Right atrium auricular region (tissue), 2 donors: Measurements from ENCODE around the gene NSF. TPM values are rescaled to one million over a fixed set of nuclear protein-coding genes. Genes with fewer than 3 reads are reported as not detected.
"Not testable (repeated sequence)": the region's sequence is repeated elsewhere in the genome, so short reads cannot be mapped to it uniquely, and the experiment has no call there.

Source experiments
- DNase-seq: peaks from one replicate; pipeline ENCODE4 v3.0.0-alpha.2; 2019; ENCODE audit warnings: low spot score
- H3K27ac ChIP-seq, 2 donors: fragments of 200-600 bp; sonication (generic); 1 replicate in 1 of 2; 2 replicates in 1 of 2; pipeline ENCODE4 v1.5.1; 2016 to 2019
- H3K27me3 ChIP-seq, 2 donors: fragments of 200-600 bp; sonication (generic); one replicate each; pipeline versions ENCODE4 v1.5.1 to v1.6.0; 2017 to 2019
- H3K36me3 ChIP-seq: fragments of 200-600 bp; sonication (generic); one replicate; pipeline ENCODE4 v1.5.1; 2016
- H3K4me1 ChIP-seq, 2 donors: fragments of 200-600 bp; sonication (generic); one replicate each; pipeline versions ENCODE4 v1.5.1 to v1.6.0; 2017 to 2019
- H3K4me3 ChIP-seq, 2 donors: fragments of 200-600 bp; sonication (generic); 1 replicate in 1 of 2; 2 replicates in 1 of 2; pipeline ENCODE4 v1.5.1; 2017 to 2019; ENCODE audit warnings: mild to moderate bottlenecking in 1 of 2, moderate library complexity in 1 of 2
- H3K9me3 ChIP-seq, 2 donors: fragments of 200-600 bp; sonication (generic); one replicate each; pipeline ENCODE4 v1.5.1; 2019
- total RNA-seq, 2 donors: library from RNA; depleted of rRNA; stranded (reverse); fragments of >200 nt; gene quantifications; one replicate each; pipeline ENCODE4 v1.1.0, GENCODE V29; 2016

NSF gene
- total RNA-seq, 2 donors from 2014 or later = 13.1 to 17.8 TPM

DNA sequence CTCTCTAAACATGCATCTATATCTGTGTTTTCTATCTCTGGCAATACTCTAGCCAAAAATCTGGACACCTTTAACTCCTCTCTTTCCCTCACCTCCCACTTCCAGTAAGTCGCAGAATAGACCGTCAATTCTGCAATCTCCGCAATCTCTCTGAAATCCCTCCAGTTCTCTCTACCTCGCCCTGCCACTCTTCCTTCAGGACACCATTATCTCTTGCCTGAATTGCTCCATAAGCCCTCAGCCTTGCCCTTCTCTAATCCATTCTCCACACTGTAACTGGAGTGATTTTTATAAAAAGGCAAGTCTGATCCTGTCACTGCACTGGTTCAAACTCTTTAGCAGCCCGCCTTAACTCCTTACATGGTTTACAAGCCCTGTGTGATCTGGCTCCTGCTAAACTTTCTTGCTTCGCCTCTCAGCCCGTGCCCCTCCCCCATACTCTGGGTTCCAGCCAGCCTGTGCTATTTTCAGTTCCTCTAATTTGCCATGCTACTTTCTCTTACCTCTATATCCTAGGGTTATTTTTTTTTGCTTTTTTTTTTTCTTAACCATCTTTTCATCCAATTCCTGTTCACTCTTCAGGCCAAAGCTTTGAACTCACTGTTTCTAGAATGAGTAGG is 61.7 kb downstream of the NSF start:
- not testable (repeated sequence) for H3K4me1 ChIP-seq, DNase-seq, H3K9me3 ChIP-seq, H3K4me3 ChIP-seq, H3K27me3 ChIP-seq, H3K27ac ChIP-seq, H3K36me3 ChIP-seq

DNA sequence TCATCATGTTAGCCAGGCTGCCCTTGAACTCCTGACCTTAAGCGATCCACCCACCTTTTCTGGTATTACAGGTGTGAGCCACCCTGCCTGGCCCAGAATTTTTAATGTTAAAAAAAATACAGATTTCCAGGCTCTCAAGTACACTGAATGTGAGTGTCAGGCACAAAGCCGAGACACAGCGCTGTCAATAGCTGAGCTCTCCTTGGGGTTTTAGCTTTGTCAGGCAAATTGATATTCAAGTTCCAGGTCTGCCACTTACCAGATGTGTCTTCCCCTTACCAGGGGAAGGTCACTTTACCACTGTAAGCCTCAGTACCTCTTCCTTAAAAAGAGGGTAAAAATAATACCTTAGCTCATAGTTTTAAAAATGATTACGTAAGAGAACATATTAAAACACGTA is 67.8 kb downstream of the NSF start:
- not testable (repeated sequence) for H3K27me3 ChIP-seq, H3K4me3 ChIP-seq, H3K27ac ChIP-seq, DNase-seq, H3K9me3 ChIP-seq, H3K4me1 ChIP-seq, H3K36me3 ChIP-seq

GRCh38 chr17:46659702-46660101 is 69.2 kb downstream of the NSF start:
- not testable (repeated sequence) for H3K27ac ChIP-seq, H3K9me3 ChIP-seq, H3K36me3 ChIP-seq, DNase-seq, H3K4me1 ChIP-seq, H3K4me3 ChIP-seq, H3K27me3 ChIP-seq

GRCh38 chr17:46663123-46663522 is 72.7 kb downstream of the NSF start:
- not testable (repeated sequence) for DNase-seq, H3K4me3 ChIP-seq, H3K36me3 ChIP-seq, H3K4me1 ChIP-seq, H3K27ac ChIP-seq, H3K27me3 ChIP-seq, H3K9me3 ChIP-seq

DNA sequence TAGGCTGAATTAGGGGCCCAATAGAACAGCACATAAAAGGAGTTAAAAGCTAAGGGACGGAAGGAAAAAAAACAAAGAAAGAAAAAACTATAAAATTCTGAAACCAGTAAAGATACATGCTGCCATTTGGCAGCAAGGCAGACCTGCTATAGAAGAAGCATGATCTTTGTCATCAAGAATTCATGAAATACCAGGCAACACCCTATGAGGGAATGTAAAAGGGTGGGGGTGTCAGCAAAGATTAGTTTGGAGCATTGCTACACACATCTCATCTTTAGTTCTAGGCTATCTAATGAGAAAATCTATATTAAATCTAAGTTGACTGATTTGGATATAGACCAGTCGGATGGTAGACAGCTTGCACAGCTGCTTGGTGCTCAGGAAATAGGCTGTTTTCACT is 73.1 kb downstream of the NSF start:
- not testable (repeated sequence) for H3K9me3 ChIP-seq, H3K4me1 ChIP-seq, H3K27ac ChIP-seq, DNase-seq, H3K27me3 ChIP-seq, H3K4me3 ChIP-seq, H3K36me3 ChIP-seq

GRCh38 chr17:46665969-46666368 is 75.5 kb downstream of the NSF start:
- H3K4me3 ChIP-seq, H3K9me3 ChIP-seq, H3K36me3 ChIP-seq, H3K27me3 ChIP-seq, H3K4me1 ChIP-seq, H3K27ac ChIP-seq, DNase-seq: not testable (repeated sequence)

GRCh38 chr17:46670789-46671188 is 80.3 kb downstream of the NSF start:
- not testable (repeated sequence) for H3K4me3 ChIP-seq

DNA sequence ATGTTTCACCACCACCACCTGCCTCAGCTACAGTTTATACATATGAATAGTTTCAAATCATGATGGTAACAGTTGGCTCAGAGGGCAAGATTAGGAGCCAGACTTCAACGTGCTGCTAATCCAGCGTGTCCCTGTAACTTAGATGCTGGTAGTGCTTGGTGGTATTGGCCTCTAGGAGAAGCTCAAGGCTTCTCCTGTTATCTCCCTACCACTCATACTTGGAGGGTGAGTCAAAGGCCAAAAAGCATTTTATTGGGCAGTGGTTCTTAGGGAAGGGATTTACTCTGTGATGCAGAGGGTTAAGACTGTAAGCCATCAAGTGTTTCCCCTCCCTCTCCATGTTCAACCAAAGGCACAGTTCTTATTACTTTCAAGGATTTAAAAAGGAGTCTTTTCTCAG is 82.3 kb downstream of the NSF start:
- not testable (repeated sequence) for H3K27me3 ChIP-seq, H3K36me3 ChIP-seq, H3K27ac ChIP-seq, H3K9me3 ChIP-seq, DNase-seq, H3K4me1 ChIP-seq, H3K4me3 ChIP-seq

More at GRCh38 chr17:46670789-46671188, 80.3 kb downstream of the NSF start:
- not testable (repeated sequence) for H3K9me3 ChIP-seq, H3K36me3 ChIP-seq, DNase-seq, H3K27ac ChIP-seq, H3K4me1 ChIP-seq, H3K27me3 ChIP-seq

DNA sequence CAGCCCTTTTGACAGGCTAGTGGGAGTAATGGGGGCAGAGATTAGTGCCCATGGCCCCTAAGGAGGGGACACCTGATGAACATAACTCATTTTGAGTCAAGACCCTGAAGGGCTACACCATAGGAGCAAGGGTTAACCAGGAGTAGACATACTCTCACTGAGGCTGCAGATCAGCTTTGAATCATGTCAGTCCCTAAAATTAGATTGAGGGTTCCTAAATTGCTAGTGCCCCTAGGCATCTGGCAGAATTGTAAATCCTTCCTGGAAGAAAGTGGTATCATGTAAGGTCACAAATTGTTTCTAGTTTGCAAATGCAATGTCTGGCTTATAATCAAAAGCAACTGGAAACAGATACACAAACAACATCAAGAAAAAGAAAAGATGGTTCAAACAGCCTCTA is 87.3 kb downstream of the NSF start:
- not testable (repeated sequence) for H3K27me3 ChIP-seq, H3K4me3 ChIP-seq, DNase-seq, H3K9me3 ChIP-seq, H3K27ac ChIP-seq, H3K36me3 ChIP-seq, H3K4me1 ChIP-seq

GRCh38 chr17:46683653-46684052 is 93.2 kb downstream of the NSF start:
- not testable (repeated sequence) for H3K27ac ChIP-seq, DNase-seq, H3K4me1 ChIP-seq, H3K36me3 ChIP-seq, H3K4me3 ChIP-seq, H3K9me3 ChIP-seq, H3K27me3 ChIP-seq

GRCh38 chr17:46685284-46685683 is 94.8 kb downstream of the NSF start:
- not testable (repeated sequence) for DNase-seq, H3K4me1 ChIP-seq, H3K4me3 ChIP-seq, H3K27ac ChIP-seq, H3K9me3 ChIP-seq, H3K36me3 ChIP-seq, H3K27me3 ChIP-seq

GRCh38 chr17:46692196-46692595 is 101.7 kb downstream of the NSF start:
- not testable (repeated sequence) for H3K9me3 ChIP-seq, H3K36me3 ChIP-seq, DNase-seq, H3K27ac ChIP-seq, H3K27me3 ChIP-seq, H3K4me3 ChIP-seq, H3K4me1 ChIP-seq

- H3K27ac ChIP-seq, H3K4me3 ChIP-seq, H3K9me3 ChIP-seq, H3K27me3 ChIP-seq, H3K4me1 ChIP-seq, DNase-seq, H3K36me3 ChIP-seq: not testable (repeated sequence)
Observed at GRCh38 chr17:46693283-46693682, 102.8 kb downstream of the NSF start.

GRCh38 chr17:46696522-46696921 is 106.1 kb downstream of the NSF start:
- not testable (repeated sequence) for H3K27me3 ChIP-seq, H3K36me3 ChIP-seq, H3K4me3 ChIP-seq, DNase-seq, H3K9me3 ChIP-seq, H3K27ac ChIP-seq, H3K4me1 ChIP-seq

DNA sequence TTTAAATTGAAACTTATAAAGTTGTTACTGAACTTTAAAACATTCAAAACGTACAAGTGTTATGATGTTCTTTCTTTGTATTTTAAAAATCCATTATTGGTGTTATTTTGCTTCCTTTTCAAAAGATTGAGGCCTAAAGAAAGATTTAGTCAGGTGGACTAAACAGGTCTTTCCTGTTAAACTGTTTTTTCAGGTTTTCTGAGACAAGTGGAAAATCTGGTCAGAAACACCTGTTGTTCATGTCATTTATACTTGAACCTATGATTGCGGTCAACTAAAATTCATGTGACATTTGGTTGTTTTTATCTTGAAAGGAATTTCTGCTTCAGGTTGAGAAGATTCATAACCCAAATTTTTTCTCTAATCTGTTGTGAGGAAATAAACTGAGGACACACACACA is 108.5 kb downstream of the NSF start:
- H3K4me3 ChIP-seq, DNase-seq, H3K9me3 ChIP-seq, H3K4me1 ChIP-seq, H3K27ac ChIP-seq, H3K36me3 ChIP-seq, H3K27me3 ChIP-seq: not testable (repeated sequence)
